ENCODE data around the gene CDK19. TPM values are rescaled to one million over a fixed set of nuclear protein-coding genes. Genes with fewer than 3 reads are reported as not detected.

The CDK19 gene
- total RNA-seq, 1 donor from 2014 or later, result 11.0 TPM

GRCh38 chr6:110643175-110643574 lies 172.1 kb downstream of the CDK19 start:
- no peak overlapping the region for H3K27ac ChIP-seq (ENCODE audit: low read depth, low read length)
- H3K9me3 ChIP-seq (ENCODE audit: control insufficient read depth in 3 of 3, low read length in 3 of 3), result no peaks in the 10 kb centered on the region
- H3K4me3 ChIP-seq (ENCODE audit: low read length in 3 of 3), result no peak overlapping the region
- H3K4me1 ChIP-seq (ENCODE audit: control insufficient read depth in 3 of 3, insufficient read depth in 3 of 3, low read length in 3 of 3), result no peaks in the 10 kb centered on the region
- H3K36me3 ChIP-seq (ENCODE audit: control insufficient read depth in 3 of 3, insufficient read depth in 3 of 3, low read length in 3 of 3), result peaks cover 4 to 8% (median 5%) of the 10 kb centered on the region in 3 donors
- no peak overlapping the region for H3K9ac ChIP-seq (ENCODE audit: low read depth in 1 of 3, low read length in 3 of 3)
- H3K27me3 ChIP-seq (ENCODE audit: control insufficient read depth in 3 of 3, insufficient read depth in 3 of 3, low read length in 3 of 3), result no peaks in the 10 kb centered on the region

DNA sequence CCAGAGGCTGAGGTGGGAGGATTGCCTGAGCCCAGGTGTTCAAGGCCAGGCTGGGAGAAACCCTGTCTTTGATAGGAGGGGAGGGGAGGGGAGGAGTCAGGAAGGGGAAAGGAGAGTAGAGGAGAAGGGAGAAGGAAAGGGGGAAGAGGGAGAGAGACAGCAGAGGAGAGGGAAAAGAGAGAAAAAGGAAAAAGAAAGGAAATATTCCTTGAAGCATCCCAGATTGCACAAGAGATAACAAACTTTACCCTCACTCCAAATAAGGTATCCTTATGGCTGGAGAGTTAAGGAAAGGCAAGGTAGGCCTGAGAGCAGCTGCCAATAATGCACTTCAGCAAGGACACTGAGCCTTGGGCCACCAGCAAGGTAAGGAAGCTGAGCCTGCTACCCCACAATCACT lies 172.6 kb downstream of the CDK19 start:
- H3K4me1 ChIP-seq (ENCODE audit: control insufficient read depth in 3 of 3, insufficient read depth in 3 of 3, low read length in 3 of 3), result no peaks in the 10 kb centered on the region
- H3K27ac ChIP-seq (ENCODE audit: low read depth, low read length), result no peak overlapping the region
- peaks cover 4 to 8% (median 5%) of the 10 kb centered on the region in 3 donors for H3K36me3 ChIP-seq (ENCODE audit: control insufficient read depth in 3 of 3, insufficient read depth in 3 of 3, low read length in 3 of 3)
- no peaks in the 10 kb centered on the region for H3K9me3 ChIP-seq (ENCODE audit: control insufficient read depth in 3 of 3, low read length in 3 of 3)
- H3K9ac ChIP-seq (ENCODE audit: low read depth in 1 of 3, low read length in 3 of 3), result no peak overlapping the region
- no peak overlapping the region for H3K4me3 ChIP-seq (ENCODE audit: low read length in 3 of 3)
- no peaks in the 10 kb centered on the region for H3K27me3 ChIP-seq (ENCODE audit: control insufficient read depth in 3 of 3, insufficient read depth in 3 of 3, low read length in 3 of 3)

DNA sequence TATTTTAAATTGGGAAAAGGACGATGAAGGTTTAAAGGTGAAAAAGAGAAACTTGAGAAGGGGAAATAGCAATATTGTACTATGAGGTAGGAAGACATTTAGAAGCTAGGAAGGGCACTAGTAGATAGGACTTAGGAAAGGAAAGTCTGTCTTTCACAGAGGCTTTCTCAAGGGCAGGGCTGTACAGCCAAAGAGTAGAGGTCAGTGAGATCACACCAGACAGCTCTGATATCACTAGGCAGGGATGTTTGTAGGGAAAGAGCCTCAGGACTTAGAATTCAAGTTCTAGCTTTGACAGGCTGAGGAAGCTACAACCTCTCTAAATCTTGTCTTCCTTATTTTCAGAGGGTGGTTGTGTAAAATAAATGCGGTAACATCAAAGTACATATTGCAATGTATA lies 178.5 kb downstream of the CDK19 start:
- Histone ChIP-seq H3K9me3 (ENCODE audit: control insufficient read depth in 3 of 3, low read length in 3 of 3) (no peaks in the 10 kb centered on the region), H3K4me1 (ENCODE audit: control insufficient read depth in 3 of 3, insufficient read depth in 3 of 3, low read length in 3 of 3) (no peaks in the 10 kb centered on the region), H3K9ac (ENCODE audit: low read depth in 1 of 3, low read length in 3 of 3) (no peak overlapping the region), H3K4me3 (ENCODE audit: low read length in 3 of 3) (no peak overlapping the region), H3K27me3 (ENCODE audit: control insufficient read depth in 3 of 3, insufficient read depth in 3 of 3, low read length in 3 of 3) (no peaks in the 10 kb centered on the region), H3K36me3 (ENCODE audit: control insufficient read depth in 3 of 3, insufficient read depth in 3 of 3, low read length in 3 of 3) (no peaks in the 10 kb centered on the region), H3K27ac (ENCODE audit: low read depth, low read length) (no peak overlapping the region)

DNA sequence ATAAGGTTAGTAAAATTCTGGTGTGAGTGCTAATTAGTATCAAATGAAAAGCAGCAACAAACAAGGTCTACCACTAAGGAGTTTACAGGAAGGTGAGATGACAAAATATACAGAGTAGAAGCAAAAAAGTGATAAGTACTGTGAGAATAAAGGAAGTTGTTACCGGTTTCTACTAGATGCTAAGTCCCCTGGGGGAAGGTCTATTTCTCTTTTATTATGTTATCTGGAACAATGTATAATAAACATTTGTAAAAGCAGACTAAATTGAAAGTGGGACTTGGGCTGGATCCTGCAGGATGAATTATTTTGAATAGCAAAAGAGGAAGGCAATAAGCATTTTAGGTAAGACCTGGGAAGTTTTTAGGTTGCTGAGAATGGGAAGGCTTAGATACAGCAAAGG lies 180.2 kb downstream of the CDK19 start:
- Histone ChIP-seq H3K27me3 (ENCODE audit: control insufficient read depth in 3 of 3, insufficient read depth in 3 of 3, low read length in 3 of 3) (no peaks in the 10 kb centered on the region), H3K4me1 (ENCODE audit: control insufficient read depth in 3 of 3, insufficient read depth in 3 of 3, low read length in 3 of 3) (no peaks in the 10 kb centered on the region), H3K4me3 (ENCODE audit: low read length in 3 of 3) (no peak overlapping the region), H3K27ac (ENCODE audit: low read depth, low read length) (no peak overlapping the region), H3K36me3 (ENCODE audit: control insufficient read depth in 3 of 3, insufficient read depth in 3 of 3, low read length in 3 of 3) (peaks cover 0 to 2% (median 0%) of the 10 kb centered on the region in 3 donors), H3K9me3 (ENCODE audit: control insufficient read depth in 3 of 3, low read length in 3 of 3) (no peaks in the 10 kb centered on the region), H3K9ac (ENCODE audit: low read depth in 1 of 3, low read length in 3 of 3) (no peak overlapping the region)

DNA sequence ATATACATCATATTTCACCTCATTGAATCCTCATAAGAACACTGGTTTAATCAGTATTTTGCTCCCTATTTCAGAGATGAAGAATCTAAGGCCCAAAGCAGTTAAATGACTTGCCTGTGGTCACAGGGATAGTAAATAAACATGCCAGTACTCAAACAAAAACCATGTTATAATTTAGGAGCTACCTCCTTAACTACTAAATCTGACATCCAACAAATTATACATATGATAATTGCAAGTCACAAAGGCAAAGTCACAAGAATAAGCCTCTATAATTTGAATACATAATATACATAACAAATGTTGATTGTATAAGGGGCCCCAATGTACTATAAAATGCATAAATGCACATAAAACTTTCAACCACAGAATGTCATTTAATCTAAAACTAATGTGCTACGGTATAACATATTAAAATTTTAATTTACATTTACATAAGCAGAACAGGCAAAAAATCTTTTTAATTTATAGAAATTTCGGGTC lies 181.5 kb downstream of the CDK19 start:
- H3K36me3 ChIP-seq (ENCODE audit: control insufficient read depth in 3 of 3, insufficient read depth in 3 of 3, low read length in 3 of 3), result peaks cover 0 to 2% (median 0%) of the 10 kb centered on the region in 3 donors
- H3K27ac ChIP-seq (ENCODE audit: low read depth, low read length), result no peak overlapping the region
- no peaks in the 10 kb centered on the region for H3K9me3 ChIP-seq (ENCODE audit: control insufficient read depth in 3 of 3, low read length in 3 of 3)
- H3K4me3 ChIP-seq (ENCODE audit: low read length in 3 of 3), result no peak overlapping the region
- H3K9ac ChIP-seq (ENCODE audit: low read depth in 1 of 3, low read length in 3 of 3), result no peak overlapping the region
- no peaks in the 10 kb centered on the region for H3K4me1 ChIP-seq (ENCODE audit: control insufficient read depth in 3 of 3, insufficient read depth in 3 of 3, low read length in 3 of 3)
- H3K27me3 ChIP-seq (ENCODE audit: control insufficient read depth in 3 of 3, insufficient read depth in 3 of 3, low read length in 3 of 3), result no peaks in the 10 kb centered on the region

DNA sequence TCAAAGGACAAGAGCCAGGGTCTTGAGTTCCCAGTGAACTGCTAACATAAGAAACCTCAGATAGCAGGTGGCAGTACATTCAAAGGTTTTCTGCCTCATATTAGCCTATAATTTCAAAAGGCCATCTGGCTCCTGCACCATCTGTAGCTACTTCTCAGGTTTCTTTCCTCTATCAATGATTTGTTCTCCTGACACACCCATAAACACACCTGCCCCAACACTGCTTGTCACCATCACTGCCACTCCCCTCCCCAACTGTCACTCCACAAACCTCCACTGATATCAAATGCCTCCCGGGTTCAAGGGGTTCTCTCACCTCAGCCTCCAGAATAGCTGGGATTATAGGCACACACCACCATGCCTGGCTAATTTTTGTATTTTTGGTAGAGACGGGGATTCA lies 186.1 kb downstream of the CDK19 start:
- no peaks in the 10 kb centered on the region for H3K9me3 ChIP-seq (ENCODE audit: control insufficient read depth in 3 of 3, low read length in 3 of 3)
- H3K9ac ChIP-seq (ENCODE audit: low read depth in 1 of 3, low read length in 3 of 3), result no peak overlapping the region
- peaks cover 0 to 10% (median 0%) of the 10 kb centered on the region in 3 donors for H3K36me3 ChIP-seq (ENCODE audit: control insufficient read depth in 3 of 3, insufficient read depth in 3 of 3, low read length in 3 of 3)
- H3K4me3 ChIP-seq (ENCODE audit: low read length in 3 of 3), result no peak overlapping the region
- H3K4me1 ChIP-seq (ENCODE audit: control insufficient read depth in 3 of 3, insufficient read depth in 3 of 3, low read length in 3 of 3), result no peaks in the 10 kb centered on the region
- no peak overlapping the region for H3K27ac ChIP-seq (ENCODE audit: low read depth, low read length)
- no peaks in the 10 kb centered on the region for H3K27me3 ChIP-seq (ENCODE audit: control insufficient read depth in 3 of 3, insufficient read depth in 3 of 3, low read length in 3 of 3)

DNA sequence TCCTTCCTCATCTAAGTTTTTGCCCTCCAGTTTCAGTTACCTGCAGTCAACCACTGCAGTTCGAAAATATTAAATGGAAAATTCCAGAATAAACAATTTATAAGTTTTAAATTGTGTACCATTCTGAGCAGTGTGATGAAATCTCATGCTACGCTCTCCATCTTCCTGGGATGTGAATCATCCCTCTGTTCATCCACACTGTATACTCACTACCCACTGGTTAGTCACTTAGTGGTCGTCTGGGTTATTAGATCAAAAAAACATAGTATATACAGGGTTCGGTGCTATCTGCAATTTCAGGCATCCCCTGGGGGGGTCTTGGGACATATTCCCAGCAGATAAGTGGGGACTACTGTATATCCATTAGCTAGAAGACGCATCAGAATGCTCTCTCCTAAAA lies 186.9 kb downstream of the CDK19 start:
- H3K27me3 ChIP-seq (ENCODE audit: control insufficient read depth in 3 of 3, insufficient read depth in 3 of 3, low read length in 3 of 3), result no peaks in the 10 kb centered on the region
- no peak overlapping the region for H3K9ac ChIP-seq (ENCODE audit: low read depth in 1 of 3, low read length in 3 of 3)
- H3K36me3 ChIP-seq (ENCODE audit: control insufficient read depth in 3 of 3, insufficient read depth in 3 of 3, low read length in 3 of 3), result peaks cover 0 to 10% (median 0%) of the 10 kb centered on the region in 3 donors
- H3K4me3 ChIP-seq (ENCODE audit: low read length in 3 of 3), result no peak overlapping the region
- H3K9me3 ChIP-seq (ENCODE audit: control insufficient read depth in 3 of 3, low read length in 3 of 3), result no peaks in the 10 kb centered on the region
- no peaks in the 10 kb centered on the region for H3K4me1 ChIP-seq (ENCODE audit: control insufficient read depth in 3 of 3, insufficient read depth in 3 of 3, low read length in 3 of 3)
- H3K27ac ChIP-seq (ENCODE audit: low read depth, low read length), result no peak overlapping the region

DNA sequence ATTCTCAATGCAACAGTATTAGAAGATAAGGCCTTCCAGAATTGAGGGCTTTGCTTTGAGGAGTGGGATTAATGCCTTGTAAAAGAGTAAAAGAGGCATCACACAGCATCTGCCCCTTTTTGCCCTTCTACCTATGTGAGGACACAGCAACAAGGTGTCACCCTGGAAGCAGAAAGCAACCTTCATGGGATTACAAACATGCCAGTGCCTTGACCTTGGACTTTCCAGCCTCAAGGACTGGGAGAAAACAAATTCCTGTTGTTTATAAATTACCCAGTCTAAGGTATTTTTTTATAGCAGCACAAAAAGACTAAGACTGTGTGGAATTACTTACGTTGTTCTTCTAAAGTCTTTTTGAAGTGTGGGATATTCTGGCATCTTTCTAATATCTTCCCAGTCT lies 188.8 kb downstream of the CDK19 start:
- no peaks in the 10 kb centered on the region for H3K9me3 ChIP-seq (ENCODE audit: control insufficient read depth in 3 of 3, low read length in 3 of 3)
- H3K36me3 ChIP-seq (ENCODE audit: control insufficient read depth in 3 of 3, insufficient read depth in 3 of 3, low read length in 3 of 3), result peaks cover 5 to 17% (median 10%) of the 10 kb centered on the region in 3 donors
- no peaks in the 10 kb centered on the region for H3K4me1 ChIP-seq (ENCODE audit: control insufficient read depth in 3 of 3, insufficient read depth in 3 of 3, low read length in 3 of 3)
- no peak overlapping the region for H3K9ac ChIP-seq (ENCODE audit: low read depth in 1 of 3, low read length in 3 of 3)
- no peak overlapping the region for H3K4me3 ChIP-seq (ENCODE audit: low read length in 3 of 3)
- no peaks in the 10 kb centered on the region for H3K27me3 ChIP-seq (ENCODE audit: control insufficient read depth in 3 of 3, insufficient read depth in 3 of 3, low read length in 3 of 3)
- no peak overlapping the region for H3K27ac ChIP-seq (ENCODE audit: low read depth, low read length)

GRCh38 chr6:110625883-110626282 lies 189.4 kb downstream of the CDK19 start:
- Histone ChIP-seq H3K4me1 (ENCODE audit: control insufficient read depth in 3 of 3, insufficient read depth in 3 of 3, low read length in 3 of 3) (no peaks in the 10 kb centered on the region), H3K27ac (ENCODE audit: low read depth, low read length) (no peak overlapping the region), H3K4me3 (ENCODE audit: low read length in 3 of 3) (no peak overlapping the region), H3K9me3 (ENCODE audit: control insufficient read depth in 3 of 3, low read length in 3 of 3) (no peaks in the 10 kb centered on the region), H3K27me3 (ENCODE audit: control insufficient read depth in 3 of 3, insufficient read depth in 3 of 3, low read length in 3 of 3) (no peaks in the 10 kb centered on the region), H3K9ac (ENCODE audit: low read depth in 1 of 3, low read length in 3 of 3) (no peak overlapping the region), H3K36me3 (ENCODE audit: control insufficient read depth in 3 of 3, insufficient read depth in 3 of 3, low read length in 3 of 3) (peaks cover 7 to 18% (median 13%) of the 10 kb centered on the region in 3 donors)

- H3K27ac ChIP-seq (ENCODE audit: low read depth, low read length), result no peak overlapping the region
- peaks cover 7 to 22% (median 13%) of the 10 kb centered on the region in 3 donors for H3K36me3 ChIP-seq (ENCODE audit: control insufficient read depth in 3 of 3, insufficient read depth in 3 of 3, low read length in 3 of 3)
- no peaks in the 10 kb centered on the region for H3K4me1 ChIP-seq (ENCODE audit: control insufficient read depth in 3 of 3, insufficient read depth in 3 of 3, low read length in 3 of 3)
- H3K4me3 ChIP-seq (ENCODE audit: low read length in 3 of 3), result no peak overlapping the region
- no peak overlapping the region for H3K9ac ChIP-seq (ENCODE audit: low read depth in 1 of 3, low read length in 3 of 3)
- no peaks in the 10 kb centered on the region for H3K9me3 ChIP-seq (ENCODE audit: control insufficient read depth in 3 of 3, low read length in 3 of 3)
- H3K27me3 ChIP-seq (ENCODE audit: control insufficient read depth in 3 of 3, insufficient read depth in 3 of 3, low read length in 3 of 3), result no peaks in the 10 kb centered on the region
These were observed 192.2 kb downstream of the CDK19 start for GRCh38 chr6:110622912-110623578.

All from skeletal muscle tissue (tissue), 4 donors.